ENCODE results near the gene ZDHHC1.
"Not testable (repeated sequence)": the region's sequence is repeated elsewhere in the genome, so short reads cannot be mapped to it uniquely, and the experiment has no call there.

The ZDHHC1 gene

GRCh38 chr16:67430504-67430976 is 14.3 kb upstream of the ZDHHC1 start:
- DNase-seq = no peak

GRCh38 chr16:67429799-67430503 is 13.7 kb upstream of the ZDHHC1 start:
- DNase-seq = no peak

DNA sequence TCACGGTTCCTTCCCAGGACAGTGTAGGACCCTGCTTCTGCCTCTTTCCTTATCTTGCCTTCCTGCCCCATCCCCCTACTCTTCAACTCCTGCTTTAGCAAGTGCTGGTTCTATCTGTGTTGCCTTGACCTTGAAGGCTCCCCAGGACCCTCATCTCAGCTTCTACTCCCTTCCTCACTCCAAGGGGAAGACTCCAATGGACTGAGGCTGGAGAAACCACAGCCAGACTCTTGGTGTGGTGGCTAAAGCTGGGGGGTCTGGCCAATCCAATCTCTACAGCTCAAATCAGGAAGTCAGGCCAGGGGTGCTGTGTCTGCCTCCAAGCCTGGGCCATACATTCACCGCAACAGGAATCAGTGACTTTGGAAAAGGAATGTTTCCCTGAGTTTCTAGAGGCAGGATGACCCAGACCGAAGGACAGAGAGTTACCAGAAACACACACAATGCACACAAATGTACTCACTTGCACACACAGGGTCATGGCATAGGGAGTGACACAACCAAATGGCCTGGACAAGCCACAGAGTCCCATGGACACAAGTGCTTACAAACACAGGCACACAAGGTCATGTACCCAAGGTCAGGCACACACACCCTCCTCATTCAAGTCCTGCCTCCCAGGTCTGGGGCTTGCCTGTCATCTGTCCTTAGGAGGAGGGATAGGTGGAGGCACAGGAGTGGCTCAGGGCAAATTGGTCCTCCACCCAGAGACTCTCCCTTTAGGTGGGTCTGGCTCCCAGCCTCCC is 12.9 kb upstream of the ZDHHC1 start:
- no peak for DNase-seq

DNA sequence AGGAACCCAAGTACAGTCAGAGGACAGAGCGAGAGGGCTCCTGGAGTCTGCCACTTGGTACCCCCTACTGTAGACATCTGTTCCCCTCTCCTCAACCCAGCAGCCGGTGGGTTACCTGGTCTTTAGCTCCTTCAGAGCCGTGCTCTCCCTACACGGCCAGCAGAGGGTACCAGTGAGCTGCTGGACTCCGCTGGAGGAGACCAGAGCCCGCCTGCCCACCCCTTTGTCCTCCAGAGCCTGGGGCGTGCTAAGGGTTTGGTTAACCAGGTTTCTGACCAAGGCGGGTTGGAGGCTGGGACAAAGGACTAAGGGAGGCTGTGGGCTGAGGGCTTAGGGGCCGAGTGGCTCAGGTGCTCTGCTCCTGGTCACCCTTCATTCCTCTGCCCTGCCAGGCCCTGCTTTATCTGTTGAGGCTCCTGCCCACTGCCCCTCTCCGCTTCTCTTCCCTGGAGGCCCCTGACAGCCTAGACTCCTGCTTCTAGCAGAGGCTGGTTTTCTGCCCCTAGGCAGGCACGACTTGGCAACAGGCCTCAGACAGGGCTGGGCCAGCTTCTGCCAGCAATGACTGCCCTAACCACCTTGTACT is 12.0 kb upstream of the ZDHHC1 start:
- DNase-seq = peak; percentile 36

DNA sequence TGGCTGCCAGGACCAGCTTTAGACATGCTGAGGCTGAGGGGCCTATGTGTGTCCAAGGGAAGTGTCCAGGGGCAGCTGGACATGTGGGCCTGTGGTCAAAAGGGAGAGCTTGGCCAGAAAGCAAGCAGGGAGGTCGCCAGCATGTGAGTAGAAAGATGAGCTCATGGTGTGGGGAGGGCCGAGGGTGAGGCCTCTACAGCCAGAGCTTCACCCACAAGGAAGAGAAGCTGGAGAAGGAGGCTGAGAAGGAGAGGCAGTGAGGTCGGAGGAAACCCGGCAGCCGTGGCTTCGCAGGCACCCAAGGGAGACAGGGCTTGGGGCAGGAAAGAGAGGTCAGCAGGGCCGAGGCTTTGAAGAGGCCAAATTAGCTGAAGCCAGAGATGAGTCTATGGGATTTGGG is 10.7 kb upstream of the ZDHHC1 start:
- no peak for DNase-seq

GRCh38 chr16:67426022-67426421 is 9.7 kb upstream of the ZDHHC1 start:
- no peak for DNase-seq

DNA sequence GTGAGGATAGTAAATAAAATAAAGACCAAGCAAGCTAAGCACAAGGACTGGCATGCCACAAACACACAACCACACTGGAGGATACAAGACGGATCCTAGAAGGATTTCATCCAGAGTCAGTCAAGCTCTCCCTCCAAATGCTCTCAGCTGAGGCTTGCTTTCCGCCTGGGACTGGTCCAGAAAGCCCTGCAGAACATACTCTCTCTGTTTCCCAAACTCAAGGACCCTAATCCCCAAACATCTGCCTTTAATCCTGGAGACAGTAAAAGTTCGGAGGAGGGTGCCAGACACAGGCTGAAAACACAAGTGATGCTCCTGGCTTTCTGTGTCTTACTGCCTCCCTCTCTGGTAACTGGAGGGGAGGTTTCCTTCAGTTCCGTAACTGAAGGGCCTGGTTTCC is 9.3 kb upstream of the ZDHHC1 start:
- no peak for DNase-seq

- no peak for DNase-seq
These were observed 8.8 kb upstream of the ZDHHC1 start for GRCh38 chr16:67425061-67425460.

GRCh38 chr16:67424261-67424615 is 8.0 kb upstream of the ZDHHC1 start:
- DNase-seq = no peak

- no peak for DNase-seq
These were observed 7.5 kb upstream of the ZDHHC1 start for GRCh38 chr16:67423611-67424260.

DNA sequence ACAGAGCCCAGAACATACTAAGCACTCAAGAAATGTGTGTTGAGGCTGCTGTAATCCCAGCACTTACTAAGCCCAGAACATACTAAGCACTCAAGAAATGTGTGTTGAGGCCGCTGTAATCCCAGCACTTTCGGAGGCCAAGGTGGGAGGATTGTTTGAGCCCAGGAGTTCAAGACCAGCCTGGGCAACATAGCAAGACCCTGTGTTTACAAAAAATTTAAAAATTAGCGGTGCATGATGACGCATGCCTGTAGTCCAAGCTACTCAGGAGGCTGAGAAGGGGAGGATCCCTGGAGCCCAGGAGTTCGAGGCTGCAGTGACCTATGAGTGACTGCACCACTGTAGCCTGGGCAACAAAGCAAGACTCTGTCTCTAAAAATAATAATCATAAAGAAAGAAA is 6.7 kb upstream of the ZDHHC1 start:
- no peak for DNase-seq

DNA sequence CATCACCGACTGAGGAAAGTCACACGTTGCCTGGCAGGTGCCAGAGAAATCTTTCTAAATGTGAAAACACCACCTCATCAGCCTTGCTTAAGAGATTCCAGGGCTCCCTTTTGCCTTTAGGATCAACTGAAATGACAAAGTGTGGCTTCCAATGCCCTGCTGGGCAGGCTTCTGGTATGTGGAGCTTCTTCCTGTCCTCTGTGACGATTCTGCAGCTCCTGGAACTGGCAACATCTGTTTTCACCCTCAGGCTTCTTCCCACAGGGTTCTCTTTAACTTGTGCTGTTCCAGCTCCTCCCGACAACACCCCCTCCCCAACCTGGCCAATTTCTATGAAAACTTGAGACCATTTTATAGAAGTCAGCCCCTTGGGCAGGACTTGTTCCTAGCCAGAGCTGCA is 4.8 kb upstream of the ZDHHC1 start:
- DNase-seq = no peak

- no peak for DNase-seq
These were observed 3.7 kb upstream of the ZDHHC1 start for GRCh38 chr16:67419931-67420330.

GRCh38 chr16:67419502-67419901 is 3.2 kb upstream of the ZDHHC1 start:
- DNase-seq = no peak

DNA sequence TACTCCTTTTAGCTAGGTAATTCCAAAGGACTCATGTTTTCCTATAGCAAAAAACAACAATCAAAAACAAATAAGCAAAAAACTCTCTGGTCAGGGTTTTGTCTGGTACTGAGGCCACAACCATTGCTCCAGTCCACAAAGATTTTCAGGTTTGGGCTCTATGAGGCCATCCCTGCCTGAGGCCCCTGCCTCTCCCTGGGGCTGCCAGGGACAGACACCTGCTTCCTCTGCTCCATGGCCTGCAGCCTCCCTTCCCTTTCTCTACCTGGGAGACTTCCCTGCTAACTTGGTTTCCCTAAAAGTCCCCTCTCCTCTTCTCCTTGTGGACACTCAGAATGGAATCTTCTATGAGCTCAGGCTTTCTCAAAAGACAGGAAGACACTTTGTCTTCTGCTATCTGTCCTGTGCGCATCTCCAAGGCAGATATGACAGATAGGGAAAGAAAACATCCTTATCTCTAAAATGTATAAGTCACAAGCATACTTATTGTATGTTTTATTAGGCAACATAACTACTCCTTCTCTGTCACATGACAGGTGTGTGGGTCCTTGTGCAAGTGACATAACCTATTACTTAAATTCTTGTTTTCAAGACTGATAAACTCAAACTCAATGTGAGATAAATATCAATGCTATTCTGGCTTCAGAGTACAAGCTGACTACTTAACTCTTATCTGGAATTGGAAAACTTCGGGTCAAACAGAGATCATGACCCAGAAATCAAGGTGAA is 1.2 kb upstream of the ZDHHC1 start:
- DNase-seq = no peak

DNA sequence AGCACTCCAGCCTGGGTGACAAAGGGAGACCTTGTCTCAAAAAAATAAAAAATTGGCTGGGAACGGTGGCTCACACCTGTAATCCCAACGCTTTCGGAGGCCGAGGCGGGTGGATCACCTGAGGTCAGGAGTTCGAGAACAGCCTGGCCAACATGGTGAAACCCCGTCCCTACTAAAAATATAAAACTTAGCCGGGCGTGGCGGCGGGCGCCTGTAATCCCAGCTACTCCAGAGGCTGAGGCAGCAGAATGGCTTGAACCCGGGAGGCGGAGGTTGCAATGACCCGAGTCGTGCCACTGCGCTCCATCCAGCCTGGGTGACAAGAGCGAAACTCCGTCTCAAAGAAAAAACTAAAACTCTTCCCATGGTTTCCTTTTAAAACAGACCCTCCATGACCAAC is 856 bp downstream of the ZDHHC1 start:
- DNase-seq = not testable (repeated sequence)

DNA sequence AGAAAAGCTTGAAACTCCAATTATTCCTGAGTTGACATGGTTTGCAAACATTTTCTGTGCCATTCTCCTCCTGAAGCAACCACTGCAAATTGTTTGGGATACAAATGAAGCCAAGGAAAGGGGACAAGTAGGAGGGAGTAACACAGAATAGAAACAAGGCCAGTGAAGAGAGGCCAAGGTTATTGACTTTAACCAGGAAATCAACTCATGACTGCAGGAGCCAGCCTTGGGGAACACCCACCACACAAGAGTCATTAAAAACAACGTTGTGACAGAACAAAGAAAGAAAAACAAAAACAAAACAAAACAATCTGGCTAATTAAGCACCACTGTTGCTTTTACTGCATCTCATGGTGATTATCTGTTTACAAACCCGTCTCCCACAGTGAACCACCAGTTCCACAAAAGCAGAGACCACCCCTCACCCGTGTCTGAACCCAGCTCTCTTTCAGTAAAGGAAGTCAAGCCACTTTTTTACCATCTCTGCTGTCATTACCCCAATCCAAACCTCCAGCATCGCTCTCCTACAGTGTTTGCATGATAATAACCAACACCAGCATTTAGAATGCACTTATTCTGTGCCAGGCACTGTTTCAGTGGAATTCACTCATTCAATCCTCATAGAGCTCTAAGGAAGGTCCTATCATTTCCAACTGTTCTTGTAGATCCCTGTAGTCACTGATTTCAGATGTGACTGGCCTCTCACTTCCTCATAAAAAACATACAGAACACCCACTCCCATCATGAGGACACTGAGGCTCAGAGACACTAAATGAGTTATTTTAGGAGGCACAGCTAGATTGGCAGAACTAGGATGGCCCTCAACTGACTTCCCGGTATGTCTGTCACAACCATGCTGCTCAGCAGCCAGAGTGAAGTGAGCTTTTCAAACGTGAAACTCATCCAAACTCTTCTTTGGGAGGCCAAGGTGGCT is 2.0 kb downstream of the ZDHHC1 start:
- DNase-seq = no peak

DNA sequence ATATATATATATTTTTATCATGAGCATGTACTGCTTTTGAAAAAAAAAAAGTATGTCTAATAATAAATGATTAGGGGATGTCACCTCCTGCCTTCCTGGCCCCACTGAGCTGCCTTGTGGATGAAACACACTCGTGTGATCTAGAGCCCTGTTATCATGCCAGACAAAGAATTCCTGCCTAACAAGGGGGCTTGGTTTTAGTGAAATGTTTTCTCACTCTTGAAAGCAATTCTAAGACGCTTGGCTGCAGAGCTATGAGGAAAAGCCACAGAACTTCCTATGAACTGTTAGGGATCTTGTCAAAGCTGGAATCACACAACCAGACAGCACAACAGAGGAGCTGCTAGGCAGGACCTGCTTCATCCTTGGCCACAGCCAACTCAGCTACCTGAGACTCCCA is 4.0 kb downstream of the ZDHHC1 start:
- no peak for DNase-seq

GRCh38 chr16:67411339-67411738 is 4.9 kb downstream of the ZDHHC1 start:
- DNase-seq = no peak

DNA sequence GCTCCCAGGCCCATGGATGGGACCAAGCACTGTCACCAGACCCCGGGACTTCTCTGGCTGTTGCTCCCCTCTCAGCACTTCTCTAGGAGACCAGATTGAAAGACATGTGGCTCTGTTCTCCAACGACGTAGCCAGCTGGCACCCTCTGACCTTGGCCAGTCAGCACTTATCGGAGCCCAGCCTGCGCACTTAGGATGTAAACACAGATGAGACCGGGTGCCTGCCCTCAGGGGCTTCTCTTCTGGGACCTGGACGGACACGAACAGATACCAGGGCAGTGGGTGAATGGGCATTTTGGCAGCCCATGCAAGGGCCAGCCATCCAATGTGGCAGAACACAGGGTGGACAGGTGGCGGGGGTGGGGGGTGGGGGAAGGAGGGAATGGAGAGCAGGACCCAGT is 6.6 kb downstream of the ZDHHC1 start:
- DNase-seq = no peak

- no peak for DNase-seq
These were observed 8.4 kb downstream of the ZDHHC1 start for GRCh38 chr16:67407788-67408452.

Data from effector CD4-positive, alpha-beta T cell (primary cell).